ENCODE results near the gene ADAMTS17. TPM values are rescaled to one million over a fixed set of nuclear protein-coding genes. Genes with fewer than 3 reads are reported as not detected.

ADAMTS17 gene, protein sequence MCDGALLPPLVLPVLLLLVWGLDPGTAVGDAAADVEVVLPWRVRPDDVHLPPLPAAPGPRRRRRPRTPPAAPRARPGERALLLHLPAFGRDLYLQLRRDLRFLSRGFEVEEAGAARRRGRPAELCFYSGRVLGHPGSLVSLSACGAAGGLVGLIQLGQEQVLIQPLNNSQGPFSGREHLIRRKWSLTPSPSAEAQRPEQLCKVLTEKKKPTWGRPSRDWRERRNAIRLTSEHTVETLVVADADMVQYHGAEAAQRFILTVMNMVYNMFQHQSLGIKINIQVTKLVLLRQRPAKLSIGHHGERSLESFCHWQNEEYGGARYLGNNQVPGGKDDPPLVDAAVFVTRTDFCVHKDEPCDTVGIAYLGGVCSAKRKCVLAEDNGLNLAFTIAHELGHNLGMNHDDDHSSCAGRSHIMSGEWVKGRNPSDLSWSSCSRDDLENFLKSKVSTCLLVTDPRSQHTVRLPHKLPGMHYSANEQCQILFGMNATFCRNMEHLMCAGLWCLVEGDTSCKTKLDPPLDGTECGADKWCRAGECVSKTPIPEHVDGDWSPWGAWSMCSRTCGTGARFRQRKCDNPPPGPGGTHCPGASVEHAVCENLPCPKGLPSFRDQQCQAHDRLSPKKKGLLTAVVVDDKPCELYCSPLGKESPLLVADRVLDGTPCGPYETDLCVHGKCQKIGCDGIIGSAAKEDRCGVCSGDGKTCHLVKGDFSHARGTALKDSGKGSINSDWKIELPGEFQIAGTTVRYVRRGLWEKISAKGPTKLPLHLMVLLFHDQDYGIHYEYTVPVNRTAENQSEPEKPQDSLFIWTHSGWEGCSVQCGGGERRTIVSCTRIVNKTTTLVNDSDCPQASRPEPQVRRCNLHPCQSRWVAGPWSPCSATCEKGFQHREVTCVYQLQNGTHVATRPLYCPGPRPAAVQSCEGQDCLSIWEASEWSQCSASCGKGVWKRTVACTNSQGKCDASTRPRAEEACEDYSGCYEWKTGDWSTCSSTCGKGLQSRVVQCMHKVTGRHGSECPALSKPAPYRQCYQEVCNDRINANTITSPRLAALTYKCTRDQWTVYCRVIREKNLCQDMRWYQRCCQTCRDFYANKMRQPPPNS
- polyA plus RNA-seq (2012; ENCODE audit: missing spikeins): 0.34 TPM

DNA sequence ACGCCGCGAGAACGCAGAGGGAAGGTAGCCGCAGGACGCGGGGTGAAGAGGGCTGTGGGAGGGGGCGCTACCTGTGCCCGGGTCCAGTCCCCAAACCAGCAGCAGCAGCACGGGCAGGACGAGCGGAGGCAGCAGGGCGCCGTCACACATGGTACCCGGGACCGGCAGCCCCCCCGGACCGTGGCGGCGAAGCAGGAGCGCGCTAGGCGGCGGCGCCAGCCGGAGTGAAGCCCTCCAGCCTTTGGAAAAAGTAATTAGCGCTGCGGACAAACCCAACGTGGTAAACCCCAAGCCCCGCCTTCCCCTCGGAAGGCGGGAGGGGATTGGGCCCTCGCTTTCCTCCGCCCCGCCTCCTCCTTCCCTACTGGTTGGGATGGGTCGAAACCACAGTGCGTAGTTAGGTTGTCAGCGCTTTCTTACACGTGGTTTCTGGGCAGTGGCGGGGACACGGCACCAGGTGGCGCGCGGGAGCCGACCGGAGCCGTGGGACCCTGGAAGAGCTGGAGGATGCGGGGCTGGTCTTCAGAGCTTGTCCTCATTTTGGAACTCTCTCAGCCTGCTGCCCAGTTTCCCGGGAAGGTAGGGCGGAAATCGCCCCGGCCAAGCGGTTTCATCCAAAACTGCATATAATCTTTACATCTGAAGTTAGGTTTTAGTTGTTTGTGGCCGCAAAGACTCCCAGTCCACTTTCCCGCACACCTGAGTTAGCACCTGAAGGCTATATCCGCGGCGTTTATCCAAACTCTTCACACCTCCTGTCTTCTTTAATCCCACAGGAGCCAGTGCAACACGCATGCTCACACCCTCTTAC lies at the start of gene ADAMTS17:
Gene ADAMTS17, minus strand, starts transcription at position 226 of the 811 bp plus-strand sequence. Its CDS starts 76 bp downstream, at position 150.
- TF ChIP-seq POLR2AphosphoS5 (IDR thresholded peaks at IDR 0.05; ENCODE audit: low read depth, low read length): no peak
- no peak for TF ChIP-seq POLR2A (IDR thresholded peaks at IDR 0.05; ENCODE audit: low read depth, low read length)
- TF ChIP-seq TAF1 (IDR thresholded peaks at IDR 0.05; ENCODE audit: borderline replicate concordance, low read depth, low read length): no peak
- FAIRE-seq: no peak
- peak; percentile 58 for DNase-seq (ENCODE audit: insufficient read length)

DNA sequence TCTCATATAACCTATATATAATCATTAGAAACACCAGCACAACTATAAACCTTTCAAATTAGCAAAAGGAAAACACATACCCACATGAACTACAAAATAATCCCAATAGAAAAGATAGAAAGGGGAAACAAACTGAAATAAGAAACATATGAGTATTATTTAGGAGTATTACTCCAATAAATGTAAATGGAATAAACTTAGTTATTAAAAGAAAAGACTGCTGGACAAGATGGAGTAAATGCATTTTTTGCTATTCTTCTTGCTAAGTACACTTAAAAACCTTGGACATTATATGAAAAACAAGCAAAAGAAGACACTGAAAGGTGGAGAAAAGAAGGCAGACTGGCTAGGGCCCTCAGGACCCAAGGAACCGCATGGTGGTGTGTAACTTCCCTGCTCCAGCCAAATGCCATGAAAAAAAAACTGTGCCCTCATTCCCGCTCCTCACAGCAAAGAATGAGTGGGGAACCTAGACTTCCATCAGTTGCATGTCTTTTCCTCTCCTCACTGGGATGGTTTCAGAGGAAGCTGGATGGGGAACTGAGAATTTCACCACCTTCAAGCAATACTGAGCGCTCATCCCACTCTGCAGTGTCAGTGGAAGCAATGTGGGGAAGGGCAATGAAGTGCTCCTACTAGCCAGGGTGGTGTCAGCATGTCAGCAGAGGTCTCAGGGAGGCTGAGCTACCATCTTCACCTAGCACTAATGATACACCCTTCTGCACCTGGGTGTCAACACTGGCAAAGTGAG lies 43.7 kb upstream of the ADAMTS17 start:
- DNase-seq (ENCODE audit: insufficient read length) (no peak), FAIRE-seq (no peak)
- TF ChIP-seq TAF1 (IDR thresholded peaks at IDR 0.05; ENCODE audit: borderline replicate concordance, low read depth, low read length) (no peak), POLR2A (IDR thresholded peaks at IDR 0.05; ENCODE audit: low read depth, low read length) (no peak), POLR2AphosphoS5 (IDR thresholded peaks at IDR 0.05; ENCODE audit: low read depth, low read length) (no peak)

DNA sequence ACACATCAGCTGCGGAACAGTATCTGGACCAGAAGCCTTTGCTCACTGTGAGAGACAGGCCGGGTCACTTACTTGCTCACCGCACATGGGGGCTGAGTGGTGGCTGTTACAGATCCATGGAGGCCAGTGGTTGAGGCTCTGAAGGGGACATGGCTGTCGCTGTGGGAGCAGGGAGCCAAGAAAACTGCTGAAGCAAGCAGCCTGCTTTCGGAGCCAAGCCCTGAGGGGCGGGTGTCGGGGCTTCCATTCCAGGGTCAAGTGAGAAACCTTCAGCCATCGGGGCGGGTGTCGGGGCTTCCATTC lies 42.3 kb upstream of the ADAMTS17 start:
- no peak for FAIRE-seq
- no peak for DNase-seq (ENCODE audit: insufficient read length)
- no peak for TF ChIP-seq POLR2A (IDR thresholded peaks at IDR 0.05; ENCODE audit: low read depth, low read length)
- no peak for TF ChIP-seq TAF1 (IDR thresholded peaks at IDR 0.05; ENCODE audit: borderline replicate concordance, low read depth, low read length)
- no peak for TF ChIP-seq POLR2AphosphoS5 (IDR thresholded peaks at IDR 0.05; ENCODE audit: low read depth, low read length)

DNA sequence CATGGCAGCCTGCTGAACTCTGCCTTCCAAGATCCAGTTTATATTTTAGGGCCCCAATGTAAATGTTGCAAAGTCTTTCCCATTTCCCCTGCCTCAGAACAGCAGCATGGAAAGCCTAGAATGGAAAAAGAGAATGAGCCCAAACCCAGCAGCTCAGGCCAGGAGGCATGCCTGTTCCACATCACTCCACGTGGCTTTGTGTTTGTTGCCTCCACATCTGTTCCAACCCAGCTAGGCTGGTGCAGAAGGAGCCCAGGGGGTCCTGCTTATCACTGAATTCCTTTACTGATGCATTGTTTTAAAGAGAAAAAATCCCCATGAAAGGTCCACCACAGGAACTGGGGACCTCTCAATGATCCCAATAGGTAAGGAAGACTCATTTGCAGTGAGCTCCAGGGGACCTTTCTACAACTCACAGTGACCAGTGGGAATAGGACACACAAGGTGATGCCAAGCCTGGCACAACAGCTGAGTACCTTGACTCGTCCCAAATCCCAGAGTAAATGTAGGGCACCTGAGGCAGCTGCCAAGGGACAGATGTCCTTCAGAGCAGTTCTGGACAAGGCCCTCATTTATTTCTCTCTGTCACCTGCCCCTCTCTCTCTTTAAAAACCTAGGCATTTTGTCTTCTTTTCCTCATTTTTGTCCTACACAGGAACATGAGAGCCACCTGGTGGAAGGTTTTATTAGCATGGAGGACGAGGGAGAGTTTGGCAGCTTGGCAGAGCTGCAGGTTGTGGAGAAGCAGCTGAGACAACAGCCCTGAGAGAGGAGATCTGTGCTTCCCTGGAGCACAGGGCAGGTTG lies 41.7 kb upstream of the ADAMTS17 start:
- TF ChIP-seq POLR2A (IDR thresholded peaks at IDR 0.05; ENCODE audit: low read depth, low read length) (no peak), POLR2AphosphoS5 (IDR thresholded peaks at IDR 0.05; ENCODE audit: low read depth, low read length) (no peak), TAF1 (IDR thresholded peaks at IDR 0.05; ENCODE audit: borderline replicate concordance, low read depth, low read length) (no peak)
- FAIRE-seq: no peak
- peak; percentile 13 for DNase-seq (ENCODE audit: insufficient read length)

DNA sequence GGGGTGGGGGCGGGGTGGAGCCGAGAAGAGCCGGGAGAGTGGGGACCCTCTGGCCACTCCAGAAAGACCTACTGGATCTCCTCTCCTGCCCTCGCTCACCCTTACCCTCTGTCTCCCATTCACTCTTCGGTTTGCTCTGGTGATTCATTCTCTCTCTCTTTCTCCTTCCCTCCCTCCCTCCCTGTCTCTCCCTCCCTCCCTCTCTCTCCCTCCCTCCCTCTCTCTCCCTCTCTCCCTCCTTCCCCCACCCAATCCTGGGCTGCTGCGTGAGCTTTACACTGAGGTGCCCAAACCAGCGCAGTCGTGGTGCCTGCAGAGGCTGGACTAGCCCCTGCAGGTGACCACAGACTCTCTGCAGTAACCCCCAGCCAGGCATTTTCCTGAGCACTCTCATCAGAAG lies 32.2 kb upstream of the ADAMTS17 start:
- DNase-seq (ENCODE audit: insufficient read length) (no peak), FAIRE-seq (no peak)
- no peak for TF ChIP-seq POLR2AphosphoS5 (IDR thresholded peaks at IDR 0.05; ENCODE audit: low read depth, low read length)
- TF ChIP-seq TAF1 (IDR thresholded peaks at IDR 0.05; ENCODE audit: borderline replicate concordance, low read depth, low read length): no peak

DNA sequence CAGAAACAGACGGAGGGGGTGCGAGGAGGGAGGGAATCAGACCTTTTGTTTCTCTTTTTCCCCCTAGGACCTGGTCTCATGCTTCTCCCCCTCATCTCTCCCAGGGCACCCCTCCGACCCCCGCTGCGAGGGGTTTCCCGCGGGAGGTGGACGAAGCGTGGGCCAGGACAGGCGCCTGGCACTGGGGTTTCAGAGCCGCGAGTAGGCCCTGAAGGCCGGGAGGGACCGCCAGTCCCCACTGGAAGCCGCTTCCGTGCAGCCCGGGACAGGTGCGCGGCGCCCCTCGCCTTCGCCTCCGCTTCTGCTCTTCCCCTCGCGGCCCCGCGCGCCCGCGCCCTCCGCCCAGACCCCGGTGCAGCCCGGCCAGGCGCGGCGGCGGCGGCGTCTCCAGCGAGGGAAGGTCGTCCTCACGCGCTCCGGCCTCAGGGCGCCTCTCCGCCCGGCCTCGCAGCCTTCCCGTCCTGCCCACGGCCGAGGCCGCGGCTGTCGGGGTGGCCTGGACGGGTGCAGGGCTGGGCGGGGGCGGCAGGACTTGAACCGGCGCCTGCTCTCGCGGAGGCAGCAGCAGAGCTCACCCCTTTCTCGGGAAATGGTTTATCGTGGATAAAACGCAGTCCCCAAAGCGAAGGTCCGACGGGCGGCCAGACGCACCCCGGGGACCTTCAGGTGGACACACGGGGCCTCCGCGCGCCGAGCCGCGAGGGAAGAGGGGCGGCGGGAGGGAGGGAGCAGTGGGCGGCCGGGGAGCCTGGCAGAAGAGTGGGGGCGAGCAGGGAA lies 31.5 kb upstream of the ADAMTS17 start:
- TF ChIP-seq POLR2AphosphoS5 (IDR thresholded peaks at IDR 0.05; ENCODE audit: low read depth, low read length): no peak
- TF ChIP-seq POLR2A (IDR thresholded peaks at IDR 0.05; ENCODE audit: low read depth, low read length): no peak
- no peak for TF ChIP-seq TAF1 (IDR thresholded peaks at IDR 0.05; ENCODE audit: borderline replicate concordance, low read depth, low read length)
- FAIRE-seq: no peak
- no peak for DNase-seq (ENCODE audit: insufficient read length)

DNA sequence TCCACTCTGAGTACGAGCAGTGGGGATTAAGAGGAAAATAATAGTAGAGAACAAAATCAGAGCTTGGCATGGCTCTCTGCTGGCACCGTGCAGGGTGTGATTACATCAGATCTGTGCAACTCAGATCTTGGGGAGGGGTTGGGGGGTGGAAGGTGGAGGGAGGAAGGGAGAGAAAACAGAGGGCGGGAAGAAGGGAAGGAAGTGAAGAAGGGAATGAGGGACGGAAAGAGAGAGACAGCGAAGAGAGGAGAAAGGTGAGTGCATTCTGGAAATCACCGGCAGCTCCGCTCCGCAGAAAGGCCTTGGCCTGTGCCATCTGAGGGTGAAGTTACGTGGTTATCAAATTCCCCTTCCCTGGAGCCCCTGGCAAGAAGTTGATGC lies 31.0 kb upstream of the ADAMTS17 start:
- FAIRE-seq (no peak), DNase-seq (ENCODE audit: insufficient read length) (no peak)

DNA sequence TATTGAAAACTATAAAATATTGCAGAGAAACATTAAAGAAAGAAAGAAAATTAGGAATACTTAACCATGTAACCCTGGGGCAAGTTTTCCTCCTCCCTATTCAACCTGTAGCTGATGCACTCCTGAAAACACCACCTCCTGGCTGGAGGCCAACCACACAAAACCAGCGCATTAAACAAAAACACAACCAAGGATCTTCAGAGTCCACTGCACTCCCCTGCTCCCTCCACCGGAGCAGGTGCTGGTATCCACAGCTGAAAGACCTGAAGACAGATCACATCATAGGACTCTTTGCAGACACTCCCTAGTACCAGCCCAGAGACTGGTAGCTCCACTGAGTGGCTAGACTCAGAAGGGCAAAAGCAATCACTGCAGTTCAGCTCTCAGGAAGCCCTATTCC lies 13.6 kb upstream of the ADAMTS17 start:
- DNase-seq (ENCODE audit: insufficient read length): no peak
- TF ChIP-seq TAF1 (IDR thresholded peaks at IDR 0.05; ENCODE audit: borderline replicate concordance, low read depth, low read length) (no peak), POLR2A (IDR thresholded peaks at IDR 0.05; ENCODE audit: low read depth, low read length) (no peak), POLR2AphosphoS5 (IDR thresholded peaks at IDR 0.05; ENCODE audit: low read depth, low read length) (no peak)
- no peak for FAIRE-seq

More for the DNA sequence above, 31.0 kb upstream of the ADAMTS17 start:
- TF ChIP-seq POLR2A (IDR thresholded peaks at IDR 0.05; ENCODE audit: low read depth, low read length) (no peak), TAF1 (IDR thresholded peaks at IDR 0.05; ENCODE audit: borderline replicate concordance, low read depth, low read length) (no peak), POLR2AphosphoS5 (IDR thresholded peaks at IDR 0.05; ENCODE audit: low read depth, low read length) (no peak)

DNA sequence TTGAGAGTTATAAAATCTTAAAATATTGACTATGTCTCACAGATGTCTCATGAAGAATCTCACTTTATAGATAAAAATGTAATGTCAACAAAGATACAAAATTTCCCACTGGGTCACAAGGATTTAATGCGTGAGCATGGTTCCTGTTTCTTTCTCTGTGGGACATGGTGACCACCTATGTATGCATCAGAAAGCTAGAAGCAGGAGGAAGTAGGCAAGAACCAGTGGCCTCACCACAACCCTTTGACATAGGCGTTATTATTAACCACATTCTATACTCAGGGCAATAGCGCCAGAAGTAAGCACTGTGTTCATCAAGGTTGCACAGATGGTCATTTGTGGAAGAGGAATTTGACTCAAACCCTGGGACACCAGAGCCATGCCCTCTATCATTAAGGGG lies 11.7 kb upstream of the ADAMTS17 start:
- FAIRE-seq (no peak), DNase-seq (ENCODE audit: insufficient read length) (no peak)
- TF ChIP-seq TAF1 (IDR thresholded peaks at IDR 0.05; ENCODE audit: borderline replicate concordance, low read depth, low read length) (no peak), POLR2A (IDR thresholded peaks at IDR 0.05; ENCODE audit: low read depth, low read length) (no peak), POLR2AphosphoS5 (IDR thresholded peaks at IDR 0.05; ENCODE audit: low read depth, low read length) (no peak)
